ENCODE results near the gene FABP7.

DNA sequence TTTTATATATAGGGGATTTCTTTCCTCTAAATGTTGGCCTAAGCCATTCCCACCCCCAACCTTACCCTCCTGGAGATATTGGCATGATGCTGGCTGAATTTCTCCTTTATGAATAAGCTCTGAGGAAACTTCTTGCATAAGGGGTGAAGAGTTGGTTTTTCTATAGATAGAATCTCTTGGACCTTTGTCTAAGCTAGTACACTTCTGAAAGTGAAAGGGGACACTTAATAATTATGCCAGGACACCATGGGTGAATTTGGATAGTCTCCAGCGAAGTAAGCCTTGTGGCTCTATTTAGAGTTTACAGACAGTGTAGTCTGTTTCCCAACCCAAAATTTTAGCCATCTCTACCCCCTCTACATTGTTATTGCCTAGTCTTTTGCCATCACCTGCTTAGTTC is 27.1 kb upstream of the FABP7 start:
- TF ChIP-seq POLR2A (IDR thresholded peaks at IDR 0.05; ENCODE audit: low read depth, low read length) (no peak), POLR2AphosphoS5 (IDR thresholded peaks at IDR 0.05; ENCODE audit: low read depth, low read length) (no peak), TAF1 (IDR thresholded peaks at IDR 0.05; ENCODE audit: low read depth, low read length) (no peak)

Data from GM12891 (cell line).